Peyer's patch (tissue), 4 donors: ENCODE data around the gene SLC27A1. TPM values are rescaled to one million over a fixed set of nuclear protein-coding genes. Genes with fewer than 3 reads are reported as not detected.

Experiments
- DNase-seq, 3 donors: peaks; one replicate each; pipeline ENCODE4 v3.0.0-alpha.2; 2017 to 2019
- H3K27ac ChIP-seq, 4 donors: fragments of 200-600 bp; sonication (generic); one replicate each; pipeline ENCODE4 v1.5.1; 2016 to 2019
- H3K27me3 ChIP-seq, 2 donors: fragments of 200-600 bp; sonication (generic); one replicate each; pipeline ENCODE4 v1.5.1; 2019
- H3K36me3 ChIP-seq, 3 donors: fragments of 200-600 bp; sonication (generic); one replicate each; pipeline ENCODE4 v1.5.1; 2016 to 2019
- H3K4me1 ChIP-seq, 4 donors: fragments of 200-600 bp; sonication (generic); one replicate each; pipeline ENCODE4 v1.5.1; 2016 to 2019
- H3K4me3 ChIP-seq, 4 donors: fragments of 200-600 bp; sonication (generic); 1 replicate in 3 of 4; 2 replicates in 1 of 4; pipeline ENCODE4 v1.5.1; 2016 to 2019; ENCODE audit warnings: mild to moderate bottlenecking in 1 of 4
- H3K9me3 ChIP-seq, 4 donors: fragments of 200-600 bp; sonication (generic); one replicate each; pipeline ENCODE4 v1.5.1; 2016 to 2019; ENCODE audit warnings: mild to moderate bottlenecking in 1 of 4
- CTCF ChIP-seq, 6 experiments: fragments of 450-650 bp in 4 of 6; fragments of 200-600 bp in 2 of 6; sonication (generic) in 1 of 6; IDR thresholded peaks; one replicate each; pipeline ENCODE4 v1.5.1; 2017 to 2019; ENCODE audit warnings: antibody characterized with exemption in 6 of 6, mild to moderate bottlenecking in 3 of 6, moderate library complexity in 1 of 6
- POLR2A ChIP-seq, 2 donors: fragments of 450-650 bp; IDR thresholded peaks; one replicate each; pipeline ENCODE4 v1.5.1; 2017; ENCODE audit warnings: antibody characterized with exemption in 2 of 2, mild to moderate bottlenecking in 2 of 2, moderate library complexity in 2 of 2
- total RNA-seq, 4 donors: library from RNA; depleted of rRNA; stranded (reverse); fragments of >200 nt; gene quantifications; one replicate each; pipeline ENCODE4 v1.1.0, GENCODE V29; 2016

The SLC27A1 gene
- total RNA-seq, 4 donors from 2014 or later = 0.70 to 13.2 (median 8.3) TPM

GRCh38 chr19:17541184-17541759, 70.9 kb downstream of the SLC27A1 start:
- Histone ChIP-seq H3K4me3 (no peak overlapping the region), H3K9me3 (no peaks in the 10 kb centered on the region), H3K4me1 (peaks cover 0 to 11% (median 9%) of the 10 kb centered on the region in 4 donors), H3K36me3 (no peaks in the 10 kb centered on the region), H3K27ac (no peak overlapping the region), H3K27me3 (no peaks in the 10 kb centered on the region)
- TF ChIP-seq POLR2A (IDR thresholded peaks at IDR 0.05) (no peak), CTCF (IDR thresholded peaks at IDR 0.05) (no peak)
- no peak for DNase-seq

GRCh38 chr19:17542042-17542441, 71.7 kb downstream of the SLC27A1 start:
- Histone ChIP-seq H3K9me3 (no peaks in the 10 kb centered on the region), H3K36me3 (no peaks in the 10 kb centered on the region), H3K4me3 (no peak overlapping the region), H3K27me3 (no peaks in the 10 kb centered on the region), H3K27ac (no peak overlapping the region), H3K4me1 (peaks cover 0 to 11% (median 9%) of the 10 kb centered on the region in 4 donors)
- TF ChIP-seq CTCF (IDR thresholded peaks at IDR 0.05) = no peak
- no peak for TF ChIP-seq POLR2A (IDR thresholded peaks at IDR 0.05)
- no peak for DNase-seq

GRCh38 chr19:17542793-17543582, 72.7 kb downstream of the SLC27A1 start:
- Histone ChIP-seq H3K9me3 (no peaks in the 10 kb centered on the region), H3K4me3 (no peak overlapping the region), H3K27me3 (no peaks in the 10 kb centered on the region), H3K4me1 (peaks cover 0 to 11% (median 9%) of the 10 kb centered on the region in 4 donors), H3K36me3 (no peaks in the 10 kb centered on the region), H3K27ac (no peak overlapping the region)
- DNase-seq = no peak
- no peak for TF ChIP-seq POLR2A (IDR thresholded peaks at IDR 0.05)
- TF ChIP-seq CTCF (IDR thresholded peaks at IDR 0.05) = no peak

- DNase-seq = no peak
- Histone ChIP-seq H3K27ac (no peak overlapping the region), H3K4me3 (no peak overlapping the region), H3K9me3 (no peaks in the 10 kb centered on the region), H3K4me1 (peaks cover 0 to 6% (median 4%) of the 10 kb centered on the region in 4 donors), H3K27me3 (no peaks in the 10 kb centered on the region), H3K36me3 (no peaks in the 10 kb centered on the region)
- no peak for TF ChIP-seq CTCF (IDR thresholded peaks at IDR 0.05)
- TF ChIP-seq POLR2A (IDR thresholded peaks at IDR 0.05) = no peak
Measured at GRCh38 chr19:17543986-17544385, 73.7 kb downstream of the SLC27A1 start.

GRCh38 chr19:17544418-17544817, 74.1 kb downstream of the SLC27A1 start:
- no peak for DNase-seq
- H3K27me3 ChIP-seq = no peaks in the 10 kb centered on the region
- no peak overlapping the region for H3K4me3 ChIP-seq
- TF ChIP-seq CTCF (IDR thresholded peaks at IDR 0.05) (no peak), POLR2A (IDR thresholded peaks at IDR 0.05) (no peak)
- no peaks in the 10 kb centered on the region for H3K9me3 ChIP-seq
- peaks cover 0 to 2% (median under 1%) of the 10 kb centered on the region in 4 donors for H3K4me1 ChIP-seq
- H3K36me3 ChIP-seq = no peaks in the 10 kb centered on the region
- no peak overlapping the region for H3K27ac ChIP-seq
